DND-41 (cell line): ENCODE results near the gene B3GALNT2.

Source experiments
- EZH2 ChIP-seq: IDR thresholded peaks from 3 replicates; pipeline ENCODE4 v1.6.1; 2012; ENCODE audit warnings: borderline replicate concordance, low read depth, mild to moderate bottlenecking, moderate library complexity, low read length, inconsistent platforms; ENCODE audit not compliant: severe bottlenecking
- TF ChIP-seq, protein P1 (sequence below): IDR thresholded peaks from 2 replicates; pipeline ENCODE4 v1.5.1; 2012; ENCODE audit warnings: borderline replicate concordance, low read length, moderate library complexity, mild to moderate bottlenecking; ENCODE audit not compliant: poor library complexity, severe bottlenecking; ENCODE audit errors: extremely low read depth

- TF ChIP-seq, protein P1, sequence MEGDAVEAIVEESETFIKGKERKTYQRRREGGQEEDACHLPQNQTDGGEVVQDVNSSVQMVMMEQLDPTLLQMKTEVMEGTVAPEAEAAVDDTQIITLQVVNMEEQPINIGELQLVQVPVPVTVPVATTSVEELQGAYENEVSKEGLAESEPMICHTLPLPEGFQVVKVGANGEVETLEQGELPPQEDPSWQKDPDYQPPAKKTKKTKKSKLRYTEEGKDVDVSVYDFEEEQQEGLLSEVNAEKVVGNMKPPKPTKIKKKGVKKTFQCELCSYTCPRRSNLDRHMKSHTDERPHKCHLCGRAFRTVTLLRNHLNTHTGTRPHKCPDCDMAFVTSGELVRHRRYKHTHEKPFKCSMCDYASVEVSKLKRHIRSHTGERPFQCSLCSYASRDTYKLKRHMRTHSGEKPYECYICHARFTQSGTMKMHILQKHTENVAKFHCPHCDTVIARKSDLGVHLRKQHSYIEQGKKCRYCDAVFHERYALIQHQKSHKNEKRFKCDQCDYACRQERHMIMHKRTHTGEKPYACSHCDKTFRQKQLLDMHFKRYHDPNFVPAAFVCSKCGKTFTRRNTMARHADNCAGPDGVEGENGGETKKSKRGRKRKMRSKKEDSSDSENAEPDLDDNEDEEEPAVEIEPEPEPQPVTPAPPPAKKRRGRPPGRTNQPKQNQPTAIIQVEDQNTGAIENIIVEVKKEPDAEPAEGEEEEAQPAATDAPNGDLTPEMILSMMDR, result no peak
- TF ChIP-seq EZH2, result no peak
Measured at GRCh38 chr1:235504122-235504493, at the start of gene B3GALNT2.
